ENCODE measurements around the gene ADCY2.

- TF ChIP-seq ZNF114 (CRISPR knock-in tag; IDR thresholded peaks at IDR 0.05), result no peak
- no peak for TF ChIP-seq EZH2 (IDR thresholded peaks at IDR 0.05; ENCODE audit: low read depth, unreplicated experiment)
- TF ChIP-seq CTCF (conservative IDR thresholded peaks at IDR 0.05; ENCODE audit: low read depth in 2 of 2), result no peak
- TF ChIP-seq JUNB (IDR thresholded peaks at IDR 0.05; ENCODE audit: unreplicated experiment), result no peak
- TF ChIP-seq POLR2AphosphoS5 (IDR thresholded peaks at IDR 0.05; ENCODE audit: low read depth), result no peak
- no peak for TF ChIP-seq CREB1 (CRISPR knock-in tag; IDR thresholded peaks at IDR 0.05; ENCODE audit: low read depth)
- no peak for TF ChIP-seq EZH2phosphoT487 (IDR thresholded peaks at IDR 0.05; ENCODE audit: unreplicated experiment)
Measured at GRCh38 chr5:7410936-7411511, 15.1 kb downstream of the ADCY2 start.

All from GM23338 (cell line).